Measurements from ENCODE around the gene ZBTB5. TPM values are rescaled to one million over a fixed set of nuclear protein-coding genes. Genes with fewer than 3 reads are reported as not detected.
"Not testable (repeated sequence)": the region's sequence is repeated elsewhere in the genome, so short reads cannot be mapped to it uniquely, and the experiment has no call there.

ZBTB5 gene
- polyA plus RNA-seq, 2 of the 4 experiments (the other 2 are of a cell fraction), result 12.4 to 18.1 TPM

- no peak for TF ChIP-seq PBX3 (IDR thresholded peaks at IDR 0.05)
Observed at GRCh38 chr9:37485389-37486255, 20.4 kb upstream of the ZBTB5 start, which contains the start of gene POLR1E (continued).

GRCh38 chr9:37480759-37481158 is 15.5 kb upstream of the ZBTB5 start:
- POLR2A ChIA-PET, result no interaction called here
- H3K4me1 ChIP-seq, result peaks cover 27% of the 10 kb centered on the region
- H3K4me3 ChIP-seq, result no peak overlapping the region
- FAIRE-seq, result no peak
- 0 out of 6 replicates have a peak overlapping the region, but pooled peaks of 1 of the 2 experiments have one; percentile 2 for H3K27ac ChIP-seq
- CTCF ChIA-PET, result interaction anchor here (1.0 to 1.6 kb wide), 4 partner anchors 28 to 920 kb away, joined by 3 to 8 read pairs (median 5); partner anchors contain the start of gene FBXO10
- no peak for DNase-seq (ENCODE audit: low read depth in 1 of 2, low spot score in 1 of 2)
- TF ChIP-seq POLR2AphosphoS2 (conservative IDR thresholded peaks at IDR 0.05; ENCODE audit: low read length) (no peak), RCOR1 (IDR thresholded peaks at IDR 0.05; ENCODE audit: low read depth, low read length) (no peak), CTCF (IDR thresholded peaks at IDR 0.05) (no peak), BHLHE40 (IDR thresholded peaks at IDR 0.05; ENCODE audit: low read depth, low read length) (no peak), NPAS2 (CRISPR knock-in tag; IDR thresholded peaks at IDR 0.05; ENCODE audit: borderline replicate concordance) (no peak), CBX2 (IDR thresholded peaks at IDR 0.05; ENCODE audit: borderline replicate concordance, low read depth) (no peak)
- ATAC-seq, result no peak
- H3K9me3 ChIP-seq, result no peaks in the 10 kb centered on the region
- H3K4me2 ChIP-seq, result no peak overlapping the region
- 91% methylated on average over 3 of the region's 3 CpGs for WGBS (ENCODE audit: missing lambda C conversion rate)

GRCh38 chr9:37477987-37478619 is 12.9 kb upstream of the ZBTB5 start:
- TF ChIP-seq MAFK (IDR thresholded peaks at IDR 0.05; ENCODE audit: partially characterized antibody), result peak; percentile 97
- POLR2A ChIA-PET; H3K4me3 ChIP-seq; DNase-seq (ENCODE audit: low read depth in 1 of 2, low spot score in 1 of 2); FAIRE-seq; ATAC-seq: not testable (repeated sequence)
- H3K4me1 ChIP-seq, result peaks cover 21% of the 10 kb centered on the region
- peak overlapping the region; percentile 52; the same call in 2 of the 3 replicates for H3K4me2 ChIP-seq
- CTCF ChIA-PET, result interaction anchor here (1.5 to 1.7 kb wide), 2 partner anchors 10 to 885 kb away, joined by 3 to 4 read pairs; no protein-coding TSS in a partner anchor
- peak overlapping the region in 1 of 2 experiments; percentile 64; a peak in 3 of 6 replicates for H3K27ac ChIP-seq
- 75% methylated on average over 5 of the region's 5 CpGs for WGBS (ENCODE audit: missing lambda C conversion rate)
- H3K9me3 ChIP-seq, result peaks cover 25% of the 10 kb centered on the region

GRCh38 chr9:37477443-37477842 is 12.2 kb upstream of the ZBTB5 start:
- H3K4me3 ChIP-seq; FAIRE-seq; POLR2A ChIA-PET; ATAC-seq; DNase-seq (ENCODE audit: low read depth in 1 of 2, low spot score in 1 of 2): not testable (repeated sequence)
- peak; percentile 24; the same call in 1 of the 2 replicates for TF ChIP-seq GATA3 (IDR thresholded peaks at IDR 0.05; ENCODE audit: borderline replicate concordance)
- CTCF ChIA-PET, result interaction anchor here (1.5 to 1.7 kb wide), 2 partner anchors 9 to 886 kb away, joined by 3 to 4 read pairs; no protein-coding TSS in a partner anchor
- Histone ChIP-seq H3K9me3 (peaks cover 25% of the 10 kb centered on the region), H3K27ac (peak overlapping the region; percentile 24 to 64; a peak in 3 of 6 replicates), H3K4me2 (peak overlapping the region; percentile 52), H3K4me1 (peaks cover 25% of the 10 kb centered on the region)
- 49% methylated on average over 4 of the region's 4 CpGs for WGBS (ENCODE audit: missing lambda C conversion rate)

- TF ChIP-seq SMC3 (IDR thresholded peaks at IDR 0.05) (no peak), JUN (IDR thresholded peaks at IDR 0.05) (no peak), CBX8 (IDR thresholded peaks at IDR 0.05) (no peak), TFCP2L1 (CRISPR knock-in tag; IDR thresholded peaks at IDR 0.05) (no peak), NR3C1 (IDR thresholded peaks at IDR 0.05) (no peak), EHMT2 (IDR thresholded peaks at IDR 0.05; ENCODE audit: low read depth) (no peak), POLR2AphosphoS2 (conservative IDR thresholded peaks at IDR 0.05; ENCODE audit: low read length) (no peak), FOSB (CRISPR knock-in tag; IDR thresholded peaks at IDR 0.05) (no peak), ZC3H11A (IDR thresholded peaks at IDR 0.05) (no peak)
- no peak for DNase-seq (ENCODE audit: low read depth in 1 of 2, low spot score in 1 of 2)
- Histone ChIP-seq H3K4me1 (peaks cover 25% of the 10 kb centered on the region), H3K27ac (peak overlapping the region in 1 of 2 experiments; percentile 64; a peak in 3 of 6 replicates), H3K9me3 (peaks cover 25% of the 10 kb centered on the region), H3K4me3 (no peak overlapping the region), H3K4me2 (peak overlapping the region; percentile 52)
- 88% methylated on average over 11 of the region's 11 CpGs for WGBS (ENCODE audit: missing lambda C conversion rate)
- no peak for FAIRE-seq
- ChIA-PET POLR2A (no interaction called here), CTCF (interaction anchor here (1.5 kb wide), 1 partner anchor 886 kb away, joined by 3 read pairs; no protein-coding TSS in a partner anchor)
- ATAC-seq, result no peak
Observed at GRCh38 chr9:37476930-37477329, 11.7 kb upstream of the ZBTB5 start.

Measured in A549 (cell line).